RWPE2 (cell line): ENCODE results near the gene SIRPA.

Experiments used
- ATAC-seq: fragments of 200-7000 bp; cut with Tn5 transposase; 3 replicates; pipeline ENCODE4 v1.9.1; 2021; ENCODE audit warnings: low read depth
- DNase-seq: peaks from one replicate; pipeline ENCODE4 v3.0.0-alpha.2; 2020; ENCODE audit warnings: low spot score
- H3K27ac ChIP-seq: fragments of 450-650 bp; 2 replicates; pipeline ENCODE4 v1.5.1; 2017; ENCODE audit warnings: mild to moderate bottlenecking; ENCODE audit not compliant: poor library complexity, severe bottlenecking
- H3K27me3 ChIP-seq: fragments of 250-450 bp; sonication (Bioruptor Pico); 2 replicates; pipeline ENCODE4 v1.5.1; 2021; ENCODE audit warnings: mild to moderate bottlenecking, moderate library complexity; ENCODE audit not compliant: insufficient read depth, poor library complexity, severe bottlenecking
- H3K36me3 ChIP-seq: fragments of 250-450 bp; sonication (Bioruptor Pico); 2 replicates; pipeline ENCODE4 v1.5.1; 2020; ENCODE audit warnings: low read depth, mild to moderate bottlenecking, moderate library complexity
- H3K4me1 ChIP-seq: fragments of 250-450 bp; sonication (Bioruptor Pico); 2 replicates; pipeline ENCODE4 v1.5.1; 2021; ENCODE audit warnings: mild to moderate bottlenecking, moderate library complexity; ENCODE audit not compliant: insufficient read depth, poor library complexity, severe bottlenecking
- H3K4me3 ChIP-seq: fragments of 250-450 bp; sonication (Bioruptor Pico); 2 replicates; pipeline ENCODE4 v1.5.1; 2021; ENCODE audit warnings: mild to moderate bottlenecking, moderate library complexity; ENCODE audit not compliant: severe bottlenecking
- H3K9me3 ChIP-seq: fragments of 250-450 bp; sonication (Bioruptor Pico); 2 replicates; pipeline ENCODE4 v1.5.1; 2021; ENCODE audit warnings: mild to moderate bottlenecking, moderate library complexity; ENCODE audit not compliant: severe bottlenecking
- CTCF ChIP-seq: fragments of 450-650 bp; IDR thresholded peaks from one replicate; pipeline ENCODE4 v1.5.1; 2017; ENCODE audit warnings: mild to moderate bottlenecking, moderate library complexity; ENCODE audit not compliant: poor library complexity, severe bottlenecking

The SIRPA gene

GRCh38 chr20:1933465-1933870, 38.3 kb downstream of the SIRPA start:
- H3K36me3 ChIP-seq, result no peaks in the 10 kb centered on the region
- H3K27me3 ChIP-seq, result no peaks in the 10 kb centered on the region
- no peak for TF ChIP-seq CTCF
- ATAC-seq (no peak), DNase-seq (no peak)
- no peak overlapping the region for H3K27ac ChIP-seq
- H3K4me1 ChIP-seq, result peaks cover 5% of the 10 kb centered on the region
- H3K4me3 ChIP-seq, result no peak overlapping the region
- H3K9me3 ChIP-seq, result no peaks in the 10 kb centered on the region

GRCh38 chr20:1934156-1934555, 38.9 kb downstream of the SIRPA start:
- Histone ChIP-seq H3K27me3 (no peaks in the 10 kb centered on the region), H3K4me1 (peaks cover 5% of the 10 kb centered on the region), H3K27ac (no peak overlapping the region), H3K4me3 (no peak overlapping the region), H3K9me3 (no peaks in the 10 kb centered on the region), H3K36me3 (no peaks in the 10 kb centered on the region)
- TF ChIP-seq CTCF, result no peak
- ATAC-seq, result no peak
- no peak for DNase-seq

- peak; percentile 86 for ATAC-seq
- no peak for DNase-seq
- no peak for TF ChIP-seq CTCF
- H3K4me1 ChIP-seq, result peaks cover 5% of the 10 kb centered on the region
- H3K27ac ChIP-seq, result no peak overlapping the region
- no peaks in the 10 kb centered on the region for H3K9me3 ChIP-seq
- no peaks in the 10 kb centered on the region for H3K27me3 ChIP-seq
- no peaks in the 10 kb centered on the region for H3K36me3 ChIP-seq
- H3K4me3 ChIP-seq, result no peak overlapping the region
These were observed 39.7 kb downstream of the SIRPA start for GRCh38 chr20:1934721-1935573.

- peaks cover 5% of the 10 kb centered on the region for H3K4me1 ChIP-seq
- TF ChIP-seq CTCF, result no peak
- no peaks in the 10 kb centered on the region for H3K36me3 ChIP-seq
- ATAC-seq, result no peak
- H3K9me3 ChIP-seq, result no peaks in the 10 kb centered on the region
- no peak overlapping the region for H3K4me3 ChIP-seq
- no peak for DNase-seq
- no peaks in the 10 kb centered on the region for H3K27me3 ChIP-seq
- no peak overlapping the region for H3K27ac ChIP-seq
These were observed 40.6 kb downstream of the SIRPA start for GRCh38 chr20:1935696-1936366.
